ENCODE measurements around the gene TFEC.
"Not testable (repeated sequence)": the region's sequence is repeated elsewhere in the genome, so short reads cannot be mapped to it uniquely, and the experiment has no call there.

The TFEC gene

DNA sequence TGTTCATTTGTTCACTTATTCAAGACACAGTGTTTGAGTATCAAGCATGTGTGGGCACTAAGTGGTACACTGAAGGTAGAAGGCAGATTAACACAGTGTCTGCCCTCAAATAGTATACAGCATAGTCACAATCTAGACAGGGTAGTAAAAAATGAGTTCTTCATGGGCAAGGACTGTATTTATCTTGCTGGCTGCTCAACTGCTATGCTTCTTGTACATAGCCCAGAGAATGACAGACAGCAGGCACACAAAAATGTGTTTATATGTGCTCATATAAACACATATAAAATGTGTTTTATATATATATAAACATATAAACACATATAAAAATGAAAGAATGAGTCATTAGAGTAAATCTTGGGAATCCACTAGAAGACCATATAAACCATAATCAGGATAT is 43.1 kb downstream of the TFEC start:
- no peak for DNase-seq

DNA sequence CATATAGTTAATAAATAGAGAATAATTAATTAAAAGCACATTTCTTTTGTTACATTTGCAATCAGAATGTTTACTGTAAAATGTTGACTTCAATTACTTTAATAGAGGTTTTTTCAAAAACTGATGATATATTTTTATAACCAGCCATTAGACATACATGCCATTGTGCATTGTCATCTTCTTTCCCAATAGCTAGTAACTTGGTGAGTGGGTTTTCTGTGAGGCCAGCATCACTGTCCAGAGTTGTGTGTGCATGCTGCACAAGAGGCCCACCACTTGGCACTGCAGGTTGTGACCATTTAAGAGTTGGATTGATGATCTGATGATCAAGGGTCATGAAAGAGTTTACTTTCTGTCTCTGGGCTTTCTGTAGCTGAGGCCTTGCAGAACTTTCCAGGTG is 46.5 kb downstream of the TFEC start:
- no peak for DNase-seq

DNA sequence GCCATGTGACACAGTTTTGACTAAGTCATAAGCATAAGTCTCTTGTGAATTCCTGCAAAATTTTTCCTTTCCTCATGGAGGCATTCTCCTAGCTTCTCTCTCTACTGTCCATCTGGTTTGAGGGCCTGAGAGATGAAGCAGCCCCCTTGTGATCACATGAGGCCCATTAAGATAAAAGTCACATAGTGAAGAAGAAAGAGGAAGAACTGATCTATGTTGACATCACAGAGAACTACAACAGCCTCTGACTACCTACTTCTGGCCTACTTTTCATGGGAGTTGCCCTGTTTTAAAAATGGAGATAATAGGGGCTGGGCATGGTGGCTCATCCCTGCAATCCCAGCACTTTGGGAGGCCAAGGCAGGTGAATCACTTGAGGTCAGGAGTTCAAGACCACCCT is 50.4 kb downstream of the TFEC start:
- no peak for DNase-seq

DNA sequence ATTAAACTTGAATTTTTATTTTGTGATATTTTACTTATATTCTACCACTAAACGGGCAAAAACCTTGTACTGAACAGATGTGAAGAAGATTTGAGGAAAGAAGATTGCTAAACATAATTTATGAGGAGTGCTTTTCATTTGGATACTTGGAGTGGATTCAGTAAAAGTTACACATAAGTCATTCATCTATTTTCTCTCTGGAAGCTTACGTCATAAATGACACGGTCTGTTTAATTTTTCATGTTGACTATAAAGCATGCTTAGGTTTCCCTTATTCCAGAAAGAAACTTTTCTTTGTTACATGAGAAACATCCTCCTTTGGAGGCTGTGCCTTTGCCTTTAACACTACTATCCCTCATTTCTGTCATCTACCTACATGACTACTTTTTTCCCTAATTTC is 53.9 kb downstream of the TFEC start:
- DNase-seq = no peak

DNA sequence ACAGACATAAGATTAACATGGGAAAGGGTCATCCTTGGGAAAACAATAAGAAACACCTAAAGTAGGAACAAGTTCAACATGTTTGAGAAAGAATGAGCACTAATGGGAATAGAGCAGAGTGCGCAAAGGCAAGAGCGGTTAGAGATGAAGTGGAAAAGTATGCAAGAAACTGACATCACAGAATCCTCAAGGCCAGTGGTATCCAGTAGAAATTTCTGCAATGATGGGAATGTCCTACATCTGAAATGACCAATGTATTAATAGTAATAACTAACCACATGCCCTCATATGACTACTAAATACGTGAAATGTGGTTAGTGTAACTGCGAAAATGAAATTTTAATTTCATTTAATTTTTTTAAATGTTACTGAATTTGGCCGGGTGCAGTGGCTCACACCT is 54.8 kb downstream of the TFEC start:
- no peak for DNase-seq

DNA sequence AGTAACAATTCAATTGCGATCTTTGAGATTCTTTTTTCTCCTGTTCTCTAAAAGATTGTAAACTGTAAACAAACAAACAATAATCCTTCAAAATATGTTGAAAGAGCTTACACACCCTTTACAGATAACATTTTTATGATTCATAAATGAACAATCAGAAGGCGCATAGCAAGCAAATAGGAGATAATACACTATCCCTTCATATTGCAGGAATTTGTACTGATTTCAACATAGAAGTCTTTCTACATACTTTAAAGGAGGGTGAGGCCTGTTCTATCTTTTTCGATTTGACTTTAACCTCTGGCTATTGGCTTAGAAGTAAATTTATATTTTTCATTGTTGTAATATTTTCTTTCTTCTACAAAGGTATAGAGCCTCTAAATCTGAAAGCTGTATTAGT is 57.2 kb downstream of the TFEC start:
- DNase-seq = no peak

DNA sequence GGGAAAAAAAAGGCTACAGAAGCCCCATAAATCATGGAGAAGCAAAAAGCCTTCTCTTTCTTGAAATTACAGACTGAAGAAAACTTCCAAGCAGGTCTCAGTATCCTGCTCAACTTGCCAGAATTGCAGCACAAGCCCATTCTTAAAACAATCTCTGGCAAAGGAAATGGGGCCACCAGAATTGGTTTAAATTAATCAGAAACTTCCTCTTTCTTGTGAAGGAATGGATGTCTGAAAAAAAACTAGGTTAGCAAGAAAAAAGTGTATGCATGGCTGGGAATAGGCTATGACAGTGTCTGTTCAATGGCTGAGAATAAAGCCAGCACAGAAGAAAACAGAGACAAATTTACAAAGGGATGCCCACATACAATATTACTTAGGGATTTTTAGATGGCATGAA is 59.1 kb downstream of the TFEC start:
- no peak for DNase-seq

DNA sequence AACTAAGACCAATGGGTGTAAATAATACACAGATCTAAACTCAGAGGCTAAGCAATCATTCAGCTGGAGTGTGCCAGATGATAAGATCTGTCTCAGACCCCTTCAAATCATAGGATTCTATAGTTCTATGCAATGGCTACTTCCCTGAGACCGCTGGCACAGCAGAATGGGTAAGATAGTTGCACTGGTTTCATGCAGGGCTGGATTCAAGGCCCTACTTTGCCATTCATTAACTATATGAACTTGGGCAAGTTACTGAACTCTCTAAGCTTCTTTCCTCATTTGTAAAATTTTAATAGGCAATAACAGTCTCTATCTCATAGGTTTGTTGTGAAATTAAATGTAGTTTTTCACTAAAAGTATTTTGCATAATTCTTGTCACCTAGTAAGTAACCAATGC is 62.0 kb downstream of the TFEC start:
- DNase-seq = no peak

DNA sequence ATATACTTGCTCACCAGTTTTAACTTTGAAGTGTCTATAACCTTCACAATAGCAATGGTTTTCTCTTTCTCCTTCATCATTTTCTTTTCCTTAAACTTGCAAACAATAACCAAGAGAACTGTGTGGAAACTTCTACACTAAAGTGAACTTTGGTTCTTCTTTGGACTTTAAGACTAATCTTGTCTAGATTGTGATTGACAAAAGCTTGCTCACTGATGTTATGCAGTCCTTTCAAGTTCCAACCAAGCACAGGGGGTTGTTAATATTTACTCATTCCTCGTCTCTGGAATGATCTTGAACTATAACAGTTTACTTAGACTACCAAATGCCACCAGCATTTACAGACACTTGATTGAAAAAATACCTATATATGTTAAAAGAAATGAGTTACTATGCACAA is 62.4 kb downstream of the TFEC start:
- no peak for DNase-seq

DNA sequence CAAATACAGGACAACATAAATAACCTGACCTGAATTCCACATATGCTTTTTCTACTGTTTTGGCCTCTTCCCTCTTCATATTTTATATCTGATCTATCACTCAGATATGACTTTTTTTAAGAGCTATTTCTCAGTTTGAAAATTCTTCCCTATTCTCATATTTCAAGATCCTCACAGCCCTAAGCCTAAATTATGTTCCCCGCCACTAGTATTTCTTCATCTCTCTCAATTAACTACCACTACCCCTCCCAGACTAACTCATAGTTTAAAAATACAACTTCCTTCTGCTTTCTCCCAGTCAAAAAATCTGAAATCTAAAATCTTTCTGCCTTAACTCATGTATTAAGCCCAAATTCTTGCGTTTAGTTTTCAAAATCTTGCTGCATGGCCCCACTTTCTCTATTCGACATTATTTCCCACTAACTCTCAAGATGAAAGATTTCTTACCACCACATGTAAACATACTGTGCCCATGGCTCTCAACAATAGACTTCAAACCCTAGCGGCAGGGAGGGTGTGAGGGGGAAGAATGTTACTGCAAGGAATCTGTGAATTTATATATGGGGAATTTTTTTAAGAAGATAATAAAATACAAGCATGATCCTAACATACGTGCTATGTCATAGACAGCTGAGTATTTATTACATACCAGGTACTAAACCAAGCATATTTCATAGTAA is 64.6 kb downstream of the TFEC start:
- DNase-seq = no peak

DNA sequence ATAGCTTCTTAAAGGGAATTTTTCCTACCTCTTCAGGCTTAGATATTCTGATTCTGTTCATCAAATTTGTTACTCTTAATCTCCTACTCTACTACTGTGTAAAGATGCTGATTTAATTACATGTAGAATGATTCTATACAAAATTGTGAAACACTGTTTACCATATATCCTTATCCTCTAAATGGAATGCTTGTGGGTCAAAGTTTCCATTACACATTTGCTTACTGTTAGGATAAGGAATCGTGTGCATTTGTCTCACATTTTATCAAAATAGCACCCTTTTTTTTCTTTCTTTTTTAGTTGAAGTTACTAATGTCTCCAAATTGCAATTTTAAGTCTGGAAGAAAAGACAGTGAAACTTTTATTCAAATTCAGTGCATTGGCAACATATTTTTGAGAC is 65.3 kb downstream of the TFEC start:
- no peak for DNase-seq

DNA sequence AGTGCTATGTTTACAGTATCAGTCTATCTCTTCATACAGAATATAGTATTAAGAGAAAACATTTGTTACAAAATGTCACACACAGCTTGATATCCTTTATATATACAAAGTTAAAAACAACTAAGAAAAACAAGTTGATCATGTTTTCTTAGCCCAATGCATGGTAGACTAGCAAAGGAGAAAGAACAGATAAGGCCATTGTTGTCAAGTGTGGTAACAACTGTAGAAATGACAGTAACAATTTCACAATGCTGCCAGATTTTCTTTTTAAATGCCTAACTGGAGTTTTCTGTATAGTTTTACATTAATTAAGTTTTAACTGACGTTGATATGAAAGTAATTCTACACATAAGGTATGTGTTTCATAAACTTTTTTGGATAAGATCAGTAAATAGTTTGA is 65.8 kb downstream of the TFEC start:
- DNase-seq = no peak

DNA sequence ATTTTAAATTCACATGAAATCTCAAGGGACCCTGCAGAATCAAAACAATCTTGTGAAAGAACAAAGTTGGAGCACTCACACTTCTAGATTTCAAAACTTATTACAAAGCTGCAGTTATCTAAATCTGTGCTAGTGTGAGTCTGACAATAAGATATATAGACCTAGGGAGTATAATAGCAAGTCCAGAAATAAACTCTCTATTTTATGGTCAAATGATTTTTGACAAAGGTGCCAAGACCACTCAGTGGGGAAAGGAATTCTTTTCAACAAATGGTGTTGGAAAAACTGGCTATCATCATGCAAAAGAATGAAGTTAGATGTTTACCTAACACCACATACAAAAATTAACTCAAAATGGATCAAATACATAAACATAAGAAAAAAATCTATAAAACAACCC is 68.2 kb downstream of the TFEC start:
- no peak for DNase-seq

DNA sequence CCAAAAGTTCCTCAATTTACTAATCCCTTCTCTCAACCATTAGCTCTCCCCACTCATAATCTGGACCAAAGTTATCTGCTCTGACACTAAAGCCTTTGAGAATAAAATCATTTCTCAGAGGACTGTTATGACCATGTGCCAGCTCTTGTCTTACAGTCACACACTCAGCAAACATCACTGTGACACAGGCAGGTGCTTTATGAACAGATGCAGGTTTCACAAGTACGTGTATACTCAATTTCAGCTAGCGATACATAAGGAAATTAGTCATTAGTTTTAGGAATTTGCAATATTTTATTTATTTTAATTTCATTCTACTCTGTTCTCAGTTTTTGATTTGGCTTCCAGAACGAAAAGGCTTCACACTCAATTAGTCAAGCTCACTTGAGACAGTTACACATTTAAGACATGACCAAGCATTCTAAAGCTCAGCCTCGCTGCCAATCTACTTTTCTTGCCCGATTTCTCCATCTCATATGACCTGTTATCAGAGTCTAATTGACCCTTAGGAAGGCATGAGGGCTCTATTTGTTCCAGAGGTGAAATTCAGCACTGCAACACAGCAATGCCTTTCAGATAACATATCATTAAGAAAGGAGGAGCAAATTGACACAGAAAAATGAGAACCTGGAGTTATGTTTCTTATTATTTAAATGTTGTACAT is 76.8 kb downstream of the TFEC start:
- no peak for DNase-seq

DNA sequence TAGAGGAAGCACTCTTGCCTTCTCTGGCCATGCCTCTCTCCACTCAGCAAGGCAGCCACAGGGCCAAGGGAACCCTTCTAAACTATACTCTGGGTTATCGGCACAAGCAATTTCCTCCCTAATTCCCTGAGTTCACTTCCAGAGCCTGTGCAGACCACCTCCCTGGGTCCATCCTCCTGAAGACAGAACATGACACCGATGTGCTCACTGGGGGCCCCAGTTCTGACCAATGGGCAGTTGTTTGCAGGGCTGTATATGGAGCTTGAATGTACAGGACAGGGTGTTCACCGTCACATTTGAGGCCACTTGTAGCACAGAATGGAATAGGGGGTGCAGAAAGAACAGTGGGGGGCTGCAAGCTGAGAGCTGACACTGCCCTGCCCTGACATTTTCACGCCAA is 77.7 kb downstream of the TFEC start:
- DNase-seq = no peak

DNA sequence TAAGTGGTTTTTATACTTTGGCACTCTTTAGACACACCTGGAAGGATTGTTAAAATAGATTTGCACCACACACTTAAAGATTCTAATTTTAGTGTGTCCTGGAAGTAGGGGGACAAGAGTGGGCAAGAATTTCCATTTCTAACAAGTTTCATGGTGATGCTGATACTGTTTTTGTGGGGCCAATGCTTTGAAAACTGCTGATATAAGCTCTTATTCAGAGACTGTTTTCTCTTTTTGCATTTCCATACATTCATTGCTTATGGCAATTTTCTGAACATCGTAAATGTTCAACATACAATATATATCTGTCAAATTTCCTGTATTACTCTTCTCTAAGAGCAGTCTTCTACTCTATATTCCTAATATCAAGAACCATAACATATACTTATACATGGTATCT is 79.0 kb downstream of the TFEC start:
- no peak for DNase-seq

DNA sequence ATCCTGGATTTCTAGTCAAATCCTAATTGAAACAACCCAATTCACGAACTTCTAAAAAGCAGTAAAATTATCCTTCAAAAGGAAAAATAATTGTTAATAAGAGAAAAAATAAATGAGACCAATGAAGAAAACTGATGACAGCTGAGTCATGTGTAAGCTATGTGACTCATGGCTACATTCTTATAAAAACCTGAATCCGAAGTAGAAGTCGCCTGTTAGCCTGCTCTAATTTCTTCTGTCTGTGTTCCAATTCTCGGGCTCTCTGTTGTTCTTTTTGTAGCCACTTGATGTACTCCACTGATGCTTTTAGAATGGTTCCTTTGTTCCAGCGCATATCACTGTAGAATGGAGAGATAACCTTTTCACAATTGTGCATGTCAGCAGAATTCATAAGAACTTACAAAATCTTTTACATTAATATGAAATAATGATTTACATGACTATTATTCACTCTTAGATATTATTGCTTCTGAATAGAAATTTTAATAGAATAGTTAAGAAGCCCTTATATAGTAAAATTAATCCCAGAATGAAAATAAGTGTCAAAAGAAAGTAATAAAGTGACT is 88.8 kb downstream of the TFEC start:
- DNase-seq = no peak

DNA sequence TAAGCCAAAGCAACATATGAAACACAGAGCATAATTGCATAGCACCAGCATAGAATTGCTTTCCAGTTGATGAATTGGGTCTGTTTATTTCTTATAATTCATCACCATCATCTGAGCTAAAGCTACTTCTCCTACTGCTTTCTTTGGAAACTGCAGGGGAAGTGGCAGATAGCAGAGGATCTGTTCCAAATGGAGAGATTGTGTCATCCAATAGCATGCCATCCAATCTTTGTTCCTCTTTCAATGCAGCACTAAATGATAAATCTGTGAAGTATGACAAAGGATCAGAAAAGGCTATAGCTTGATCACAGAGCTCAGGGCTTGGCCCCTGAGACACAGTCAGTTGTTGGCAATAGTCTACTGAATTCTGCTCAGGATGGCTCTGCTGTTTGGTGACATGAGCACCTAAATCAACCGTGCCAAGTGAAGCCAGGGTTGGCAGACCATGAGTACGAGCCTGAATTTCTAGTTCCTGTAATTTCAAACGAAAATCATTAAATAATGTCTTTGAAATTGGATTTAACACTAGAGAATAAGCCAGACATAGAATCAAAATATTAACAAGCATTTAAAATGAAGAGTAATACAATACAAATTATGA is 90.0 kb downstream of the TFEC start:
- no peak for DNase-seq

DNA sequence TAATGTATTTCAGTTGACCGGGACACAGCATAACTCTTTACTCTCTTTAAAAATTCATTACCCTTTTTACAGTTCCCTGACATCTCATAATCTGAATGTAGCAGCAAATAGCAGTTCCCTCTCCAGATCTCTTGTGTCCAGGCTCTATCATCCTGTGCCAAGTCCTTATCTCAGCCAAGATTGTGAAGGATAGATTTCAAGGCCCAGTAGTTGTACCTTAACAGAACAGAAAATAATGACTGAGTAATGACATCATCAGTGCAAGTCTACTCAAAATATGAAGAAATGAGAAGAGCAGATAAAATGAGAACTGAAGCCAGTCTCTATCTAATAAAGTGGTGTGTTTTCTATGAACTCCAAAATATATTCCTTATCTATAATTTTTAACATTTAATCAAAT is 92.6 kb downstream of the TFEC start:
- DNase-seq = no peak

DNA sequence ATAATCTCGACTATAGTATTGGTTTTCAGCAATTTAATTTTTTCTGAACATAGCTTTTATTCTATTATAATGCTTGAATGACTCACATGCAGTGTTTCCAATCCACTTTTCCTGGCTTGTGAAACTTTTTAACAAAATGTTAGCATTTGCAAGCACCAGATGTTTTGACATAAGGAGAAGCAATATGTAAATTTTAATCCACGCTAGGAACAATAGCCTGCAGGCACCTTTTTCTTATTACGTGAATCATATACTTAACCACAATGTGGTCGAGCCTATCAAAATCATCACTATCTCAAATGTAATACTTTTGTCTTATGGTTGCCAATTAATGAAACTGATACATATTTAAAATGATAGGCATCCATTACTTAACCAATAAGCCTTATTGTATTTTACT is 97.1 kb downstream of the TFEC start:
- no peak for DNase-seq

DNA sequence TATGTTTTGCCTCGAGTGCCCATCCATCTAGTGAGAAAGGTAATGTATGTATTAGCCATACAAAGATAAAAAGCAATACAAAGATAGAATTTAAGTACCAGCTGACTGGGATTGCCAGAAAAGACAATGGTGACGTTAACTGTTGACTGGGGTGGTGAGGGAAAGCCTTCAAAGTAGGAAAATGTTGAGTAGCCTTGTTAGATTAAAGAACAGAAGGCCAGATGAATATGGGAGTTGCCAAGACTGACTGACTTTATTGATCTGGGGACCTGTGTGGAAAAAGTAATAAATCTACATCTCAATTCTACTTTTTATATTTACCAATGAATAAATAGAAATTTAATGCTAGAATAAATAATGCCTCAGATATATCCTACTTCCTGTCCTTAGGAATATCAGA is 97.7 kb downstream of the TFEC start:
- DNase-seq = no peak

DNA sequence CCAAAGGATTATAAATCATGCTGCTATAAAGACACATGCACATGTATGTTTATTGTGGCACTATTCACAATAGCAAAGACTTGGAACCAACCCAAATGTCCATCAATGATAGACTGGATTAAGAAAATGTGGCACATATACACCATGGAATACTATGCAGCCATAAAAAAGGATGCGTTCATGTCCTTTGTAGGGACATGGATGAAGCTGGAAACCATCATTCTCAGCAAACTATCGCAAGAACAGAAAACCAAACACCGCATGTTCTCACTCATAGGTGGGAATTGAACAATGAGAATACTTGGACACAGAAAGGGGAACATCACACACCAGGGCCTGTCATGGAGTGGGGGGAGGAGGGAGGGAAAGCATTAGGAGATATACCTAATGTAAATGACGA is 100.4 kb downstream of the TFEC start:
- not testable (repeated sequence) for DNase-seq

DNA sequence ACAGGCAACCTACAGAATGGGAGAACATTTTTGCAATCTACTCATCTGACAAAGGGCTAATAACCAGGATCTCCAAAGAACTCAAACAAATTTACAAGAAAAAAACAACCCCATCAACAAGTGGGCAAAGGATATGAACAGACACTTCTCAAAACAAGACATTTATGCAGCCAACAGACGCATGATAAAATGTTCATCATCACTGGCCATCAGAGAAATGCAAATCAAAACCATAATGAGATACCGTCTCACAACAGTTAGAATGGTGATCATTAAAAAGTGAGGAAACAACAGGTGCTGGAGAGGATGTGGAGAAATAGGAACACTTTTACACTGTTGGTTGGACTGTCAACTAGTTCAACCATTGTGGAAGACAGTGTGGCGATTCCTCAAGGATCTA is 100.8 kb downstream of the TFEC start:
- not testable (repeated sequence) for DNase-seq

DNA sequence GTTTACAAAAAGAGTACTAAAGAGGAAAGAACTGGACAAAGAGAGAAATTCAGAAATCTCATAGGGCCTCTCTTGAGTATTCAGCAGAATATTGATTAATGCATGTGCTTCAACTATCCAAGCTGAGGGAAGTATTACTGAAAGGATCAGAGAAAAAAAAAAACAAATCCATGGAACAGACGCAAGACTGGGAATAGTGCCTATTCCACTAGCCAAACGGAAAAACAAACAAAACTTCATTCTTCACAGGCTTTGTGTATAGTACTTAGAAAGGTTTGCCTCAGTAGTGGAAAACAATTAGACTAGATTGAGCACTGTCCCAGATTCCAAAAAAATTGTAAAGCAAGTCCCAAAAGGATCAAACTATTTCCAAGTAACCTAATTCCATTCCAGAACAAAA is 106.2 kb downstream of the TFEC start:
- DNase-seq = no peak

DNA sequence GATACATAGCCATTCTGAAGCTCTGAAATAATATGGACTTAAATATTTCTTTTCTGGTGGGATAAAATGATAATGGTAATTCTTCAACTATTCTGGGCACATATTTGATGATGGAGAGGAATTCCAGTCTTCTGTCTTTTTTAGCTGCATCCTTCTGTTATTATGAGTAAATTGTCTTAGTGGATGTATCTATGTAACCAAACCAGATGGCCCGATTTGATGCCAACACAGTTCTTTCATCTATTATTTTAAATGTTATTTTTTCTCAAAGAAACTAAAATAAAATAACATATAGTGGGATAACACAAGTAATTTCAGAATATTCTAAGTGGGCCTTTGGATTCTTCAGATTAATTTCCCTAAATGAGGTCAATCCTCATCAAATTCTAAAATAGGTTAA is 110.2 kb downstream of the TFEC start:
- no peak for DNase-seq
